Measurements from ENCODE around the gene HES1.

HES1 gene

DNA sequence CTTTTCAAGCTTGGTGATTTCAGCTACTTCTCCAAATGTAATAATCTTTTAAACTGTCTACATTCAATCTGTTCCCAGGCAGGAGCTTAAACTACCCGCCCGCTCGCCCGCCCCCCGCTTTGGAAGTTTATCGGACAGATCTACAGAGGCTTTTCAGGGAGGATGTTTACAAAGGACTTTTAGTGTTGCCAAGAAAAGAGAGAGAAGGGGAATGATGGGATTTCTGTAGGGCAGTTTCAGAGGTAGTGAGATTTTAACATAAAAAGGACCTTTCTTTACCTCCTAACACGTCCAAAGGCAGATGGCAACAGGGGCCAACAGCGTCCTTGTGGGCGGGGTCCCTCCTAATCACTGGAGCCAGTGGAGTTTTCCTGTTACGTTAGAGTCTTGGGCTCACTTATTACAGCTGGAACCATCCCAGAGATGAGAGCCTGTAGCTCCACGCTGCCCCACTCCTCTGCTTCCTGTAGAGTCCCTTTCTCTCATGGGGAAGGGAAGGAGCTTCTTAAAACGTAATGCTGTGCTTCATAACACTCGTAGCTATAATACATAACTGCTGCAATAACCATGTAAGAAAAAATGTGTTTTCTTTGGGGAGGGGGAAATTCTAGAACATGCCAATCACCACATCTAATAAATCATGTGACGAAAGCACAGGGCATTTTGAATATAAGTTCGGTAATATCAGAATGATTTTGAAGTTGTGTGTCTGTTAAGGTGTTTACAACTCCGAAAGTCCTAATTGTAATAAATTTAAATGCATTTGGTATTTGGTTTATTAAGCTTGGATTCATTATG is 30.9 kb downstream of the HES1 start:
- Histone ChIP-seq H3K36me3 (no peaks in the 10 kb centered on the region), H3K4me3 (ENCODE audit: low read depth in 1 of 2, low read length in 1 of 2) (peak overlapping the region; percentile 43 to 44), H3K4me1 (ENCODE audit: control insufficient read depth in 1 of 2, insufficient read depth in 1 of 2, low read depth in 1 of 2, low read length in 1 of 2) (peaks cover 30 to 52% of the 10 kb centered on the region in 2 experiments), H3K27me3 (no peaks in the 10 kb centered on the region), H3K9me3 (no peaks in the 10 kb centered on the region), H3K27ac (peak overlapping the region; percentile 64)
- TF ChIP-seq, protein P1, sequence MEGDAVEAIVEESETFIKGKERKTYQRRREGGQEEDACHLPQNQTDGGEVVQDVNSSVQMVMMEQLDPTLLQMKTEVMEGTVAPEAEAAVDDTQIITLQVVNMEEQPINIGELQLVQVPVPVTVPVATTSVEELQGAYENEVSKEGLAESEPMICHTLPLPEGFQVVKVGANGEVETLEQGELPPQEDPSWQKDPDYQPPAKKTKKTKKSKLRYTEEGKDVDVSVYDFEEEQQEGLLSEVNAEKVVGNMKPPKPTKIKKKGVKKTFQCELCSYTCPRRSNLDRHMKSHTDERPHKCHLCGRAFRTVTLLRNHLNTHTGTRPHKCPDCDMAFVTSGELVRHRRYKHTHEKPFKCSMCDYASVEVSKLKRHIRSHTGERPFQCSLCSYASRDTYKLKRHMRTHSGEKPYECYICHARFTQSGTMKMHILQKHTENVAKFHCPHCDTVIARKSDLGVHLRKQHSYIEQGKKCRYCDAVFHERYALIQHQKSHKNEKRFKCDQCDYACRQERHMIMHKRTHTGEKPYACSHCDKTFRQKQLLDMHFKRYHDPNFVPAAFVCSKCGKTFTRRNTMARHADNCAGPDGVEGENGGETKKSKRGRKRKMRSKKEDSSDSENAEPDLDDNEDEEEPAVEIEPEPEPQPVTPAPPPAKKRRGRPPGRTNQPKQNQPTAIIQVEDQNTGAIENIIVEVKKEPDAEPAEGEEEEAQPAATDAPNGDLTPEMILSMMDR (IDR thresholded peaks at IDR 0.05): no peak

DNA sequence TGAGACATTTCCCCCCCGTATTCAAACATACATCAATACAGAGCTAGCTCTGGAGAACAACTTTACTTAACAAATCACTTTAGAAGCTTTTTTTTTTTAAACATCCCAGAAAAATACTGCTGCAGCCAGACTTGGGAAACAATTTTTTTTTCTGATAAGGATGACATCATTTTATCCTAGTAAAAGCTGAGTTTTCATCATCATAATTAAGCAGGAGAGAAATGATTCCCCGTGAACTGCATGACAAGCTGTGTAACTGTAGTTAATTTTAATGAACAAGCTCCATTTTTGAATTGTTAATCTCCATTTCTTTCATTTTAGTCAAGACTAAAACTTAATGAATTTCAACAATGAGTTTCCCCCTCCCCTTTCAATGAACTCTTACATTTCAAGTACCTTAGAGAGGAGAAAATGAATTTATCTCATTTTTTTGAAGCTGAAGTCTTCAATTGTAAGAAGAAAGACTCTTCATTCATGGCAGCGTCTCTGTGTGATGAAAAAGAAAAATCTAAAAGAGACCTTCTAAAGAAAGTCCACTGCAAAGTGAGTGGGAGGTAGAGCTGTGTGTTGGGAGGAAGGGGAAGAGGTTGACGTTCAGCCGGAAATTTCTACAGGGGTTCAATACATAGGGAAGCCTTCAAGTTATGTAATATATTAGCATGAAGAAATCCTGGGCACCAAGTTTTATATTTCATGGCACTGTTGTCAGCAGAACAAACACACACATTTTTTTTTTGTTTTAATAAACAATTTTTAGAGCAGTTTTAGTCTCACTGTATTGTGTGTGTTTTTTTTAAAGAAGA is 31.7 kb downstream of the HES1 start:
- H3K27me3 ChIP-seq: no peaks in the 10 kb centered on the region
- H3K27ac ChIP-seq: peak overlapping the region; percentile 64
- peaks cover 30 to 52% of the 10 kb centered on the region in 2 experiments for H3K4me1 ChIP-seq (ENCODE audit: control insufficient read depth in 1 of 2, insufficient read depth in 1 of 2, low read depth in 1 of 2, low read length in 1 of 2)
- TF ChIP-seq, protein P1 (IDR thresholded peaks at IDR 0.05): no peak
- no peaks in the 10 kb centered on the region for H3K9me3 ChIP-seq
- no peaks in the 10 kb centered on the region for H3K36me3 ChIP-seq
- H3K4me3 ChIP-seq (ENCODE audit: low read depth in 1 of 2, low read length in 1 of 2): peak overlapping the region; percentile 43 to 44

DNA sequence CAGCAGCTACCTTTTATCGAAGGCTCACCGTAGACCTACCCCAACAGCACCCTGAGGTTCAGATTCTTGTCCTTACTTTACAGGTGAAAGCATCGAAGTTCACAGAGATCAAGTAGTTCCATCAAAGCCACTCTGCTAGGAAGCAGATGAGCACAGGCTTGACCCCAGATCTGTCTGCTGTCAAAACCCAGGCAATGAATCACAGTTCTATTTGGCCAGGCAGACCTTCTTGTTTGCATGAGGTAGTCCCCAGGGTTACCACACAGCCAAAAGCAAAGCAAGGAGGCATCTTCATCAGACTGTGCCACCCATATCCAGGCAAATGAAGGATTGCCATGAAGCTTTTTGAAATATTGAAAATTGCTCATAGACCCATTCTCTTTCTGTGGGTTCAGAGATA is 33.0 kb downstream of the HES1 start:
- TF ChIP-seq, protein P1 (IDR thresholded peaks at IDR 0.05): no peak
- Histone ChIP-seq H3K27ac (no peak overlapping the region), H3K4me1 (ENCODE audit: control insufficient read depth in 1 of 2, insufficient read depth in 1 of 2, low read depth in 1 of 2, low read length in 1 of 2) (peaks cover 30 to 52% of the 10 kb centered on the region in 2 experiments), H3K9me3 (no peaks in the 10 kb centered on the region), H3K36me3 (no peaks in the 10 kb centered on the region), H3K4me3 (ENCODE audit: low read depth in 1 of 2, low read length in 1 of 2) (no peak overlapping the region), H3K27me3 (no peaks in the 10 kb centered on the region)

DNA sequence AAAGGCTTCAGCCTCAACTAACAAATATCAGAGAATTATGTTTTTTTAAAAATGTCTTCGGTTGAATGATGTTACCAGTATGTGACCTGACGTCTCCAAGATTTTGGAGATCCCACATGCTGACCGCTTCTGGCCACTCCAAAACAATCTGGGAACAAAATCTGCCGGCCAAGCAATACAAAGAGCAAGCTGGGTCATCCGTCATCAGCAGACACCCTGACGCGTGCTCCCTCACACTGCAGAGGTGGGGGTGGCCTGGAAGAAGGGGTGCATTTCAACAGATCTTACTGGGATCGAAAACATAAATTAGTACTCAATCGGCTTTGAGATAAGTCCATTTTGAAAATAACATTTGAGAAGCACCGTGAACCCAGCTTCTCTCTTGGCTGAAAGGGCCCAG is 33.6 kb downstream of the HES1 start:
- Histone ChIP-seq H3K27me3 (no peaks in the 10 kb centered on the region), H3K9me3 (no peaks in the 10 kb centered on the region), H3K4me1 (ENCODE audit: control insufficient read depth in 1 of 2, insufficient read depth in 1 of 2, low read depth in 1 of 2, low read length in 1 of 2) (peaks cover 30 to 48% of the 10 kb centered on the region in 2 experiments), H3K27ac (no peak overlapping the region), H3K4me3 (ENCODE audit: low read depth in 1 of 2, low read length in 1 of 2) (no peak overlapping the region), H3K36me3 (no peaks in the 10 kb centered on the region)
- TF ChIP-seq, protein P1 (IDR thresholded peaks at IDR 0.05): no peak

DNA sequence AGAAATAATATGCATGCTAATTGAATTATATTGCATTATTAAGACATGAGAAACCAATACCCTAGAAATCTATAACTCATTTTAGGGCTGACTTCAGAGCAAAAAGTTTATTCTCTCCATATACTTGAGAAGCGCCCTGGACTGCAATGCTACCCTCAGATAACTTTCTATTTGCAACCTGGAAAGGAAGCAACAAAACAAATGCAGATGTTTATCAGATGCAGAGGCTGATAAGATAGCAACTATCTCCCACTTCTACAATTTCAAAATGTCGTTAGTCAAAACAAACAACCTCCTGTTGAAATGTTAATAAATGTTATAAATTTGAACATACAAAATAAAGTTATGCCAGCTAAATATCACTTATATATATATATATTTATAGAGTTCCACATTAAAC is 34.8 kb downstream of the HES1 start:
- TF ChIP-seq, protein P1 (IDR thresholded peaks at IDR 0.05): no peak
- H3K4me3 ChIP-seq (ENCODE audit: low read depth in 1 of 2, low read length in 1 of 2): no peak overlapping the region
- H3K27me3 ChIP-seq: no peaks in the 10 kb centered on the region

More for the DNA sequence above, 34.8 kb downstream of the HES1 start:
- Histone ChIP-seq H3K36me3 (no peaks in the 10 kb centered on the region), H3K27ac (no peak overlapping the region), H3K9me3 (no peaks in the 10 kb centered on the region), H3K4me1 (ENCODE audit: control insufficient read depth in 1 of 2, insufficient read depth in 1 of 2, low read depth in 1 of 2, low read length in 1 of 2) (peaks cover 28 to 39% of the 10 kb centered on the region in 2 experiments)

Data from neutrophil (primary cell).